ENCODE results near the gene SMTN. TPM values are rescaled to one million over a fixed set of nuclear protein-coding genes. Genes with fewer than 3 reads are reported as not detected.

SMTN gene
- total RNA-seq, 1 experiment from 2014 or later = 170 TPM

GRCh38 chr22:31153357-31153756, 72.2 kb downstream of the SMTN start:
- DNase-seq (ENCODE audit: low read depth) = no peak

Other genes starting within 250 kb of the SMTN start
- 11.2 and 12.6 TPM in 2 replicates for gene MORC2, start 112.5 kb upstream of the SMTN start, total RNA-seq (2014; rRNA removed)
- 29.5 and 39.3 TPM in 2 replicates for gene TUG1, start 112.1 kb upstream of the SMTN start, total RNA-seq (2014; rRNA removed)
- gene SELENOM, start 26.2 kb downstream of the SMTN start, total RNA-seq (2014; rRNA removed) = 61.4 and 87.7 TPM in 2 replicates
- 0.06 TPM in 2 replicates for gene INPP5J, start 41.6 kb downstream of the SMTN start, total RNA-seq (2014; rRNA removed)
- not detected in 2 replicates for gene PLA2G3, start 59.2 kb downstream of the SMTN start, total RNA-seq (2014; rRNA removed)
- gene RNF185, start 78.9 kb downstream of the SMTN start, total RNA-seq (2014; rRNA removed) = 30.0 and 36.0 TPM in 2 replicates
- 24.8 and 30.3 TPM in 2 replicates for gene LIMK2, start 131.0 kb downstream of the SMTN start, total RNA-seq (2014; rRNA removed)
- gene PIK3IP1, start 211.2 kb downstream of the SMTN start, total RNA-seq (2014; rRNA removed) = 4.2 and 5.4 TPM in 2 replicates

Data from LHCN-M2 (cell line).